ENCODE measurements around the gene PTGES3L. TPM values are rescaled to one million over a fixed set of nuclear protein-coding genes. Genes with fewer than 3 reads are reported as not detected.
"Not testable (repeated sequence)": the region's sequence is repeated elsewhere in the genome, so short reads cannot be mapped to it uniquely, and the experiment has no call there.

Gene PTGES3L
- total and polyA plus RNA-seq, 4 experiments from 2014 or later = 0.20 to 0.52 (median 0.30) TPM; not detected in 1

- H3K9me3 ChIP-seq (ENCODE audit: control insufficient read depth in 1 of 2, low read length in 2 of 2); H3K27me3 ChIP-seq (ENCODE audit: insufficient read depth, low read length); H3K9me3 Mint-ChIP-seq; DNase-seq; H3K4me3 ChIP-seq (ENCODE audit: low read length in 2 of 2); H3K27me3 Mint-ChIP-seq; H3K4me3 Mint-ChIP-seq; POLR2A ChIA-PET (ENCODE audit: partially characterized antibody); H3K27ac ChIP-seq (ENCODE audit: low read depth, low read length); intact Hi-C loops (cut with micrococcal nuclease): not testable (repeated sequence)
- Mint-ChIP-seq H3K4me1 (peaks cover 16 to 32% (median 24%) of the 10 kb centered on the region in 4 donors), H3K36me3 (peaks cover 12 to 52% of the 10 kb centered on the region in 2 donors), H3K27ac (peak overlapping the region in 2 of 7 donors; percentile 74 to 75)
- Histone ChIP-seq H3K4me1 (ENCODE audit: insufficient read depth, low read length) (peaks cover 22% of the 10 kb centered on the region), H3K36me3 (ENCODE audit: insufficient read depth, low read length) (peaks cover 27% of the 10 kb centered on the region)
- CTCF ChIA-PET (ENCODE audit: partially characterized antibody) = interaction anchor here (1.1 kb wide), 1 partner anchor 23 kb away, joined by 3 read pairs; no protein-coding TSS in a partner anchor
Observed at GRCh38 chr17:43000894-43001293, 21.0 kb upstream of the PTGES3L start.

DNA sequence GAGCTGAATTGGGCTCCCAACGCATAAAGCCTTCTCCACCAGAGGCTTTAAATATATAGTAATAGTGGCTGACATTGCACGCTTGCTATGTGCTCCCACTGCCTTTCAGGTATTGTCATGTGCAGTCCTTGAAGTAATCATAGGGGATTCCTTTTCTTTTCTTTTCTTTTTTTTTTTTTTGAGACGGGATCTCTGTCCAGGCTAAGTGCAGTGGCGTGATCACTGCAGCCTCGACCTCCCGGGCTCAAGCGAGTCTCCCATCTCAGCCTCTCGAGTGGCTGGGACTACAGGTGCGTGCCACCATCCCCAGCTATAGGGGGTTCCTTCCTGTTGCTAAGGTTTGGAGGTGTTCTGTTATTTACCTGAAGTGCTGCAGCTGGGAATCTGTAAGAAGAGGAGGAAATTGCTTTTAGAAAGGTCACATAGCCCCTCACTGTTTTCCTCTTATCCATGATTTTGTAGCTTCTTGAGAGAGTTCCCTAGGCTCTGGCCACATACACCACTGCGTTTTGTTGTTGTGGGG lies 19.2 kb upstream of the PTGES3L start:
- ChIA-PET POLR2A (ENCODE audit: partially characterized antibody) (interaction anchor here (1.0 to 4.4 kb wide), 24 partner anchors 8 to 1080 kb away, joined by 3 to 69 read pairs (median 14); partner anchors contain the start of genes AARSD1, ACLY, BRCA1 and DHX8), CTCF (ENCODE audit: partially characterized antibody) (interaction anchor here (1.3 to 2.1 kb wide), 6 partner anchors 8 to 485 kb away, joined by 4 to 23 read pairs (median 6); partner anchors contain the start of genes DHX8, IFI35 and RND2)
- Mint-ChIP-seq H3K27ac (peak overlapping the region; percentile 96 to 99 (median 99)), H3K4me1 (peaks cover 16 to 36% (median 24%) of the 10 kb centered on the region in 4 donors), H3K27me3 (peaks cover 0 to 2% of the 10 kb centered on the region in 2 donors), H3K36me3 (peaks cover 18 to 55% of the 10 kb centered on the region in 2 donors), H3K4me3 (peak overlapping the region; percentile 94 to 98 (median 96)), H3K9me3 (no peaks in the 10 kb centered on the region)
- H3K9me3 ChIP-seq (ENCODE audit: control insufficient read depth in 1 of 2, low read length in 2 of 2) = no peaks in the 10 kb centered on the region
- peaks cover 27% of the 10 kb centered on the region for H3K36me3 ChIP-seq (ENCODE audit: insufficient read depth, low read length)
- peak overlapping the region; percentile 99 for H3K27ac ChIP-seq (ENCODE audit: low read depth, low read length)
- no peak for DNase-seq
- peak overlapping the region; percentile 79 to 94 for H3K4me3 ChIP-seq (ENCODE audit: low read length in 2 of 2)
- H3K4me1 ChIP-seq (ENCODE audit: insufficient read depth, low read length) = peaks cover 22% of the 10 kb centered on the region
- intact Hi-C loops (cut with micrococcal nuclease) = loop anchor here (2.0 to 10.0 kb wide), 4 partner anchors 174 to 484 kb away; partner anchors contain the start of genes BECN1 and DHX8
- H3K27me3 ChIP-seq (ENCODE audit: insufficient read depth, low read length) = no peaks in the 10 kb centered on the region

DNA sequence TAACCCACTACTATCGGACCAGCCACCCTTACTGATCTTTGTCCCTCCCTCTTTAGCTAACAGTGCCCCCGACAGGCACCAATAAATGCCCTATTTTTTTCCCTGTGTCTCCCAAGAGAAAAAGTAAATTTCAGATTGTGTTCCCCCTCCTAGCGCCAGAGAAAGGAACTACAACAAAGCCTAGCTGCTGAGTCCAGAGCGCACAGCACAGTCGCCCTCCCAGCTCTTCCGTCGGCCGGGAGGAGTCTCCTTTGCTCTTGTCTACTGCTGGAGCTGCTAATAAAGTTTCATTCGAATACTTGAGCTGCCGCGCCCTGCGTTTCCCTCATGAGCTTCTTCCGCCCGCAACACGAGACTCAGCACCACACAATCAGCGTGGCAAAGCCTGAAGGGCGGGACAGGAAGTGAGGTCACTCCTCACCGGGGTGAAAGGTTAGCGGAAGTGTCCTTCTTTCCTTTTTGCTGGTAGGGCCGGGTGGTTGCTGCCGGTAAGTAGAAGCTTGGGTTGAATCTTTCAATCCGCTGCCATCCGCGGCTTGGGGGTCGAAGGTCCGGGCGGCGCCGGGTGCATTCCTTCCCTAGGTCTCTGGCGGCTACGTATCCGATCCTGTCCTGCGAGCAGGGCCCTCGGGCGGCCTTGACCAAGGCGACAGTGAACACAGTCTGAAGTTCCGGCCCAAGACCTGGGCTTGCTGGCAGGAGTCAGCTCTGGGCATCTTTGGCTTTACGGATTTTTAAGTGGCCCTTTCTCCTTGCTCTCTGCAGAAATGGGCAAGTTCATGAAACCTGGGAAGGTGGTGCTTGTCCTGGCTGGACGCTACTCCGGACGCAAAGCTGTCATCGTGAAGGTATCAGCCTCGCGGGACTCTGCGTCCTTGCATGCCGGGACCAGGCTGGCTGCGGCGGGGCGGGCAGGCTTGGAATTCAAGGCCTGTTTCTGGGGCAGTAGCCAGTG lies 18.4 kb upstream of the PTGES3L start, which contains the start of gene RPL27:
Gene RPL27 (plus strand): TSS at position 436 of the 955 bp plus-strand sequence. CDS start 332 bp downstream, at position 768.
- DNase-seq = peak; percentile 95 to 99 (median 99)
- ChIA-PET POLR2A (ENCODE audit: partially characterized antibody) (interaction anchor here (0.7 to 4.4 kb wide), 41 partner anchors 9 to 1134 kb away, joined by 3 to 69 read pairs (median 8); partner anchors contain the start of genes AARSD1, ACLY, ARL4D and BECN1), CTCF (ENCODE audit: partially characterized antibody) (interaction anchor here (0.6 to 2.1 kb wide), 24 partner anchors 9 to 486 kb away, joined by 3 to 23 read pairs (median 6); partner anchors contain the start of genes AARSD1, DHX8, IFI35 and PSMC3IP)
- peak within 1 kb of the TSS; percentile 79 to 94 for H3K4me3 ChIP-seq (ENCODE audit: low read length in 2 of 2)
- Mint-ChIP-seq H3K4me3 (peak within 1 kb of the TSS; percentile 94 to 98 (median 96)), H3K36me3 (peaks cover 18 to 53% of the 10 kb centered on the region in 2 donors), H3K27me3 (peaks cover 0 to 2% of the 10 kb centered on the region in 2 donors), H3K27ac (peak within 1 kb of the TSS; percentile 96 to 99 (median 99)), H3K9me3 (no peaks in the 10 kb centered on the region), H3K4me1 (peaks cover 16 to 36% (median 24%) of the 10 kb centered on the region in 4 donors)
- H3K4me1 ChIP-seq (ENCODE audit: insufficient read depth, low read length) = peaks cover 22% of the 10 kb centered on the region
- H3K27ac ChIP-seq (ENCODE audit: low read depth, low read length) = peak within 1 kb of the TSS; percentile 99
- intact Hi-C loops (cut with micrococcal nuclease) = loop anchor here (1.0 to 10.0 kb wide), 10 partner anchors 18 to 485 kb away; partner anchors contain the start of genes AARSD1, BECN1, BRCA1 and DHX8
- H3K9me3 ChIP-seq (ENCODE audit: control insufficient read depth in 1 of 2, low read length in 2 of 2) = no peaks in the 10 kb centered on the region
- peaks cover 27% of the 10 kb centered on the region for H3K36me3 ChIP-seq (ENCODE audit: insufficient read depth, low read length)
- no peaks in the 10 kb centered on the region for H3K27me3 ChIP-seq (ENCODE audit: insufficient read depth, low read length)

DNA sequence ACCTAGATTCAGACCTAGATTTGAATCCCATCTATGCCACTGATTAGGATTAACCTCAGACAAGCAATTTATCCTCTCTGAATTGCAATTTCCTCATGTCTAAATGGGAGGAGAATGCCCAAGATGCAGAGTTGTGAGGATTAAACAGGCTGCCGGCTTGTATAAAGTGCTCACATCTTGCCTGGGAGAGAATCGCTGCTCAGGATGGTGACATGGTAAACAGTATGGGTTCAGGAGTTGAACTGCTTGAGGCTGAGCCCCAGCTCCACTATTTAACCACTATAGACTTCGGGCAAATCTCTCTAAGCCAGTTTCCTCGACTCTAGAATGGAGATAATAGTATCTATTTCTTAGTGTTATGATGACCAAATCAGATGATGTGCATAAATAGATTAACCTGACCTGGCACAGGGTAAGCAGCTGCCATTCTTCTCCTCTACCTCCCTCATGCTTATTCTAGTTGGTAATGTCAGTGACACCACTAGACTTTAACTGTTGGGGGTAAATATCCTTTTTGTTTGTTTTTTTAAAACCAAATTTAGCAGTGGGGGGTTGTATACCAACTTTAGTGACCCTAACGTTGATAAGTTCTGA lies 17.6 kb upstream of the PTGES3L start:
- Mint-ChIP-seq H3K36me3 (peaks cover 22 to 54% of the 10 kb centered on the region in 2 donors), H3K27me3 (peaks cover 0 to 2% of the 10 kb centered on the region in 2 donors), H3K9me3 (no peaks in the 10 kb centered on the region), H3K4me1 (peaks cover 16 to 36% (median 24%) of the 10 kb centered on the region in 4 donors), H3K4me3 (peak overlapping the region in 7 of 8 donors; percentile 94 to 98 (median 96)), H3K27ac (peak overlapping the region; percentile 96 to 99 (median 99))
- ChIA-PET POLR2A (ENCODE audit: partially characterized antibody) (interaction anchor here (0.7 to 4.4 kb wide), 38 partner anchors 10 to 1133 kb away, joined by 3 to 69 read pairs (median 9); partner anchors contain the start of genes AARSD1, ACLY, ARL4D and BECN1), CTCF (ENCODE audit: partially characterized antibody) (interaction anchor here (0.9 to 2.1 kb wide), 21 partner anchors 10 to 487 kb away, joined by 3 to 23 read pairs (median 6); partner anchors contain the start of genes AARSD1, DHX8, IFI35 and PSMC3IP)
- DNase-seq = no peak
- Histone ChIP-seq H3K27me3 (ENCODE audit: insufficient read depth, low read length) (no peaks in the 10 kb centered on the region), H3K9me3 (ENCODE audit: control insufficient read depth in 1 of 2, low read length in 2 of 2) (no peaks in the 10 kb centered on the region), H3K27ac (ENCODE audit: low read depth, low read length) (peak overlapping the region; percentile 57), H3K36me3 (ENCODE audit: insufficient read depth, low read length) (peaks cover 27% of the 10 kb centered on the region), H3K4me3 (ENCODE audit: low read length in 2 of 2) (no peak overlapping the region), H3K4me1 (ENCODE audit: insufficient read depth, low read length) (peaks cover 22% of the 10 kb centered on the region)
- intact Hi-C loops (cut with micrococcal nuclease) = loop anchor here (10.0 kb wide), 1 partner anchor 273 kb away; no protein-coding TSS in a partner anchor

- intact Hi-C loops (cut with micrococcal nuclease) = loop anchor here (10.0 kb wide), 1 partner anchor 269 kb away; no protein-coding TSS in a partner anchor
- H3K4me3 ChIP-seq (ENCODE audit: low read length in 2 of 2); H3K9me3 Mint-ChIP-seq; H3K27me3 ChIP-seq (ENCODE audit: insufficient read depth, low read length); H3K9me3 ChIP-seq (ENCODE audit: control insufficient read depth in 1 of 2, low read length in 2 of 2); DNase-seq; POLR2A ChIA-PET (ENCODE audit: partially characterized antibody); H3K4me3 Mint-ChIP-seq; CTCF ChIA-PET (ENCODE audit: partially characterized antibody); H3K27ac ChIP-seq (ENCODE audit: low read depth, low read length); H3K27me3 Mint-ChIP-seq; H3K4me1 ChIP-seq (ENCODE audit: insufficient read depth, low read length): not testable (repeated sequence)
- peaks cover 34% of the 10 kb centered on the region for H3K36me3 ChIP-seq (ENCODE audit: insufficient read depth, low read length)
- Mint-ChIP-seq H3K4me1 (peaks cover 4 to 21% (median 9%) of the 10 kb centered on the region in 4 donors), H3K36me3 (peaks cover 31 to 53% of the 10 kb centered on the region in 2 donors), H3K27ac (peak overlapping the region in 2 of 7 donors; percentile 48 to 60)
Observed at GRCh38 chr17:42993913-42994312, 14.0 kb upstream of the PTGES3L start.

DNA sequence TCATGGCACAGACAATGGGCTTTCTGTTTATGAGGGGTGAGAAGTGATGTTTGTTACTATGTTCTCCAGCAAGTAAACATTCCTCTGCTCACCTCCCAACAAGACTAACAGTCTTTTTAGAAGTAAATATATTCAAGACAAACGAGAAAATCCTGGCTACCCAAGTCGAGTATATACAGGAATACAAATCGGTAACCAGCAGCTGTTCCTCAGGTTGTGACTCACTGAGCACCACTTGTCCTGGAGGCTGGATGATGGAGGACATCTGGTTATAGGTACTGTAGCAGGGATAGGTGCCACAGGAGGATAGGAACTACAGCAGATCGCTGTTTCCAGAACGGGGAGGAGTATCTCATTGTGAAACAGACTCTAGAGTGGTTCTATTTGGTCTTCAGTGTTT lies 13.0 kb upstream of the PTGES3L start:
- Histone ChIP-seq H3K9me3 (ENCODE audit: control insufficient read depth in 1 of 2, low read length in 2 of 2) (no peaks in the 10 kb centered on the region), H3K27ac (ENCODE audit: low read depth, low read length) (no peak overlapping the region), H3K4me3 (ENCODE audit: low read length in 2 of 2) (no peak overlapping the region), H3K4me1 (ENCODE audit: insufficient read depth, low read length) (peaks cover 5% of the 10 kb centered on the region), H3K36me3 (ENCODE audit: insufficient read depth, low read length) (peaks cover 41% of the 10 kb centered on the region), H3K27me3 (ENCODE audit: insufficient read depth, low read length) (no peaks in the 10 kb centered on the region)
- no peaks in the 10 kb centered on the region for H3K9me3 Mint-ChIP-seq
- DNase-seq = no peak
- peak overlapping the region in 1 of 7 donors; percentile 46 for H3K27ac Mint-ChIP-seq
- H3K4me1 Mint-ChIP-seq = peaks cover 2 to 12% (median 2%) of the 10 kb centered on the region in 4 donors
- no peak overlapping the region for H3K4me3 Mint-ChIP-seq
- POLR2A ChIA-PET (ENCODE audit: partially characterized antibody) = no interaction called here
- no peaks in the 10 kb centered on the region for H3K27me3 Mint-ChIP-seq
- intact Hi-C loops (cut with micrococcal nuclease) = loop anchor here (10.0 kb wide), 1 partner anchor 268 kb away; no protein-coding TSS in a partner anchor
- H3K36me3 Mint-ChIP-seq = peaks cover 34 to 53% of the 10 kb centered on the region in 2 donors
- CTCF ChIA-PET (ENCODE audit: partially characterized antibody) = no interaction called here
